ENCODE data around the gene MT1X.

The MT1X gene

GRCh38 chr16:56697456-56698155 is 15.3 kb downstream of the MT1X start:
- Histone ChIP-seq H3K27me3 (ENCODE audit: control insufficient read depth in 1 of 2, insufficient read depth in 1 of 2, low read length in 2 of 2) (no peaks in the 10 kb centered on the region), H3K4ac (ENCODE audit: low read depth in 1 of 2, low read length in 2 of 2) (no peak overlapping the region), H3K79me1 (replicated peaks; ENCODE audit: low read length, poor library complexity, severe bottlenecking) (no peaks in the 10 kb centered on the region), H3K18ac (ENCODE audit: low read depth in 1 of 2, low read length in 2 of 2) (no peak overlapping the region), H3K4me3 (ENCODE audit: insufficient read depth in 1 of 2, low read depth in 1 of 2, low read length in 2 of 2) (no peak overlapping the region), H3K27ac (ENCODE audit: low read length, poor library complexity, severe bottlenecking) (no peak overlapping the region), H2AFZ (ENCODE audit: low read depth, low read length) (no peak overlapping the region), H2BK15ac (ENCODE audit: low read depth, poor library complexity, severe bottlenecking) (no peak overlapping the region), H3K36me3 (ENCODE audit: control insufficient read depth in 1 of 2, insufficient read depth in 2 of 2, low read depth in 1 of 2, low read length in 2 of 2) (no peaks in the 10 kb centered on the region), H3K4me2 (ENCODE audit: low read length, poor library complexity, severe bottlenecking) (no peak overlapping the region), H3K9ac (ENCODE audit: low read length) (no peak overlapping the region), H3K23ac (ENCODE audit: low read length in 2 of 2) (no peak overlapping the region), H3K4me1 (ENCODE audit: control insufficient read depth, insufficient read depth, low read depth, low read length) (no peaks in the 10 kb centered on the region), H3K14ac (ENCODE audit: low read length in 2 of 2) (no peak overlapping the region), H2BK120ac (ENCODE audit: low read depth, low read length) (no peak overlapping the region), H4K8ac (ENCODE audit: low read length) (no peak overlapping the region), H2BK12ac (ENCODE audit: low read length in 2 of 2) (no peak overlapping the region), H4K91ac (ENCODE audit: low read length) (no peak overlapping the region), H2BK5ac (ENCODE audit: low read depth, low read length, poor library complexity, severe bottlenecking) (no peak overlapping the region), H3K9me3 (ENCODE audit: control insufficient read depth, low read length) (no peaks in the 10 kb centered on the region), H2AK5ac (ENCODE audit: low read length, severe bottlenecking) (no peak overlapping the region)
- no peak for DNase-seq
- 85% methylated on average over 5 of the region's 5 CpGs for WGBS

DNA sequence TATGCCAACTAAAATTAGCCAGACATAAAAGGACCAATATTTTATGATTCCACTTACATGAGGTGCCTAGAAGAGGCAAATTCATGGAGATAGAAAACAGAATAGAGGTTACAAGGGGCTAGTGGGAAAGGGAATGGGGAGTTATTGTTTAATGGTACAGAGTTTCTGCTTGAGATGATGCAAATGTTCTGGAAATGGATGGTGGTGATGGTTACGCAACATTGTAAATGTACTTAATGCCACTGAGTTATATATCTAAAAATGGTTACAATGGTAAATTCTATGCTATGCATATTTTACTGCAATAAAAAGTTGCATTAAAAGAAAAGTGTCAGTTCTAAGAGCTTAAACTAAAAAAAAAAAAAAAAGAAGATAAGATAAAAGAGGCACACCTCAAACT is 17.9 kb downstream of the MT1X start:
- no CpG with 5 or more reads among the region's 1 CpG for WGBS
- H4K8ac ChIP-seq (ENCODE audit: low read length), result no peak overlapping the region
- no peaks in the 10 kb centered on the region for H3K27me3 ChIP-seq (ENCODE audit: control insufficient read depth in 1 of 2, insufficient read depth in 1 of 2, low read length in 2 of 2)
- H2BK5ac ChIP-seq (ENCODE audit: low read depth, low read length, poor library complexity, severe bottlenecking), result no peak overlapping the region
- no peak overlapping the region for H2AK5ac ChIP-seq (ENCODE audit: low read length, severe bottlenecking)
- no peaks in the 10 kb centered on the region for H3K79me1 ChIP-seq (replicated peaks; ENCODE audit: low read length, poor library complexity, severe bottlenecking)
- no peak overlapping the region for H3K23ac ChIP-seq (ENCODE audit: low read length in 2 of 2)
- no peaks in the 10 kb centered on the region for H3K4me1 ChIP-seq (ENCODE audit: control insufficient read depth, insufficient read depth, low read depth, low read length)
- H3K9me3 ChIP-seq (ENCODE audit: control insufficient read depth, low read length), result no peaks in the 10 kb centered on the region
- H2BK15ac ChIP-seq (ENCODE audit: low read depth, poor library complexity, severe bottlenecking), result no peak overlapping the region
- H3K18ac ChIP-seq (ENCODE audit: low read depth in 1 of 2, low read length in 2 of 2), result no peak overlapping the region
- H2BK120ac ChIP-seq (ENCODE audit: low read depth, low read length), result no peak overlapping the region
- H3K36me3 ChIP-seq (ENCODE audit: control insufficient read depth in 1 of 2, insufficient read depth in 2 of 2, low read depth in 1 of 2, low read length in 2 of 2), result no peaks in the 10 kb centered on the region
- H4K91ac ChIP-seq (ENCODE audit: low read length), result no peak overlapping the region
- H3K27ac ChIP-seq (ENCODE audit: low read length, poor library complexity, severe bottlenecking), result no peak overlapping the region
- H3K4me2 ChIP-seq (ENCODE audit: low read length, poor library complexity, severe bottlenecking), result no peak overlapping the region
- H2AFZ ChIP-seq (ENCODE audit: low read depth, low read length), result no peak overlapping the region
- H3K4ac ChIP-seq (ENCODE audit: low read depth in 1 of 2, low read length in 2 of 2), result no peak overlapping the region
- no peak for DNase-seq
- H3K4me3 ChIP-seq (ENCODE audit: insufficient read depth in 1 of 2, low read depth in 1 of 2, low read length in 2 of 2), result no peak overlapping the region
- no peak overlapping the region for H3K14ac ChIP-seq (ENCODE audit: low read length in 2 of 2)
- no peak overlapping the region for H3K9ac ChIP-seq (ENCODE audit: low read length)
- no peak overlapping the region for H2BK12ac ChIP-seq (ENCODE audit: low read length in 2 of 2)

GRCh38 chr16:56700631-56701030 is 18.4 kb downstream of the MT1X start:
- H3K4me1 ChIP-seq (ENCODE audit: control insufficient read depth, insufficient read depth, low read depth, low read length), result no peaks in the 10 kb centered on the region
- H3K9ac ChIP-seq (ENCODE audit: low read length), result no peak overlapping the region
- no peak overlapping the region for H3K4me2 ChIP-seq (ENCODE audit: low read length, poor library complexity, severe bottlenecking)
- no peak overlapping the region for H3K18ac ChIP-seq (ENCODE audit: low read depth in 1 of 2, low read length in 2 of 2)
- DNase-seq, result no peak
- H3K79me1 ChIP-seq (replicated peaks; ENCODE audit: low read length, poor library complexity, severe bottlenecking), result no peaks in the 10 kb centered on the region
- no peak overlapping the region for H4K8ac ChIP-seq (ENCODE audit: low read length)
- no peak overlapping the region for H3K23ac ChIP-seq (ENCODE audit: low read length in 2 of 2)
- H3K9me3 ChIP-seq (ENCODE audit: control insufficient read depth, low read length), result no peaks in the 10 kb centered on the region
- no peak overlapping the region for H2BK12ac ChIP-seq (ENCODE audit: low read length in 2 of 2)
- H2BK15ac ChIP-seq (ENCODE audit: low read depth, poor library complexity, severe bottlenecking), result no peak overlapping the region
- H2AK5ac ChIP-seq (ENCODE audit: low read length, severe bottlenecking), result no peak overlapping the region
- no peak overlapping the region for H2BK120ac ChIP-seq (ENCODE audit: low read depth, low read length)
- no peak overlapping the region for H2AFZ ChIP-seq (ENCODE audit: low read depth, low read length)
- no peaks in the 10 kb centered on the region for H3K36me3 ChIP-seq (ENCODE audit: control insufficient read depth in 1 of 2, insufficient read depth in 2 of 2, low read depth in 1 of 2, low read length in 2 of 2)
- H4K91ac ChIP-seq (ENCODE audit: low read length), result no peak overlapping the region
- no peak overlapping the region for H3K4me3 ChIP-seq (ENCODE audit: insufficient read depth in 1 of 2, low read depth in 1 of 2, low read length in 2 of 2)
- WGBS, result 86% methylated on average over 1 of the region's 1 CpG
- no peak overlapping the region for H3K4ac ChIP-seq (ENCODE audit: low read depth in 1 of 2, low read length in 2 of 2)
- H3K14ac ChIP-seq (ENCODE audit: low read length in 2 of 2), result no peak overlapping the region
- no peak overlapping the region for H2BK5ac ChIP-seq (ENCODE audit: low read depth, low read length, poor library complexity, severe bottlenecking)
- no peaks in the 10 kb centered on the region for H3K27me3 ChIP-seq (ENCODE audit: control insufficient read depth in 1 of 2, insufficient read depth in 1 of 2, low read length in 2 of 2)
- H3K27ac ChIP-seq (ENCODE audit: low read length, poor library complexity, severe bottlenecking), result no peak overlapping the region

DNA sequence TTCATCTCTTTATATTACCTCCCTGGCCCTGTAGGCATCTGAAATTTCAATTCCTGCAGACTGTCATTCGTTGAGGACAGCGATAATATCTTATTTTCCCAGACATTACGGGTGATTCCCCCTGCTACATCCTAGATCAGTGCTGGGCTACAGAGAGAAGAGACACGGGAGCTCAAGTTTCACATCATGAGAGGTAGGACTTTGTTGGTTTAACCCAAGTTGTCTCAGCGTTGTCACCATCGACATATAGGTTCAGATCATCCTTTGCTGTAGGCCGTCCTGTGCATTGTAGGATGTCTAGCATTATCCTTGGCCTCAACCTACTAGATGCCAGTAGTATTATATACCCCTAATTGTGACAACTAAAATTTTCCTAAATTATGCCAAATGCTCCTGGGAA is 19.3 kb downstream of the MT1X start:
- Histone ChIP-seq H3K9me3 (ENCODE audit: control insufficient read depth, low read length) (no peaks in the 10 kb centered on the region), H3K4me2 (ENCODE audit: low read length, poor library complexity, severe bottlenecking) (no peak overlapping the region), H3K27ac (ENCODE audit: low read length, poor library complexity, severe bottlenecking) (no peak overlapping the region)

More for the DNA sequence above, 19.3 kb downstream of the MT1X start:
- Histone ChIP-seq H2BK15ac (ENCODE audit: low read depth, poor library complexity, severe bottlenecking) (peak overlapping the region; percentile 77), H4K8ac (ENCODE audit: low read length) (peak overlapping the region; percentile 8), H3K23ac (ENCODE audit: low read length in 2 of 2) (no peak overlapping the region), H3K14ac (ENCODE audit: low read length in 2 of 2) (no peak overlapping the region), H3K79me1 (replicated peaks; ENCODE audit: low read length, poor library complexity, severe bottlenecking) (no peaks in the 10 kb centered on the region), H3K4me3 (ENCODE audit: insufficient read depth in 1 of 2, low read depth in 1 of 2, low read length in 2 of 2) (no peak overlapping the region), H3K4me1 (ENCODE audit: control insufficient read depth, insufficient read depth, low read depth, low read length) (no peaks in the 10 kb centered on the region), H3K4ac (ENCODE audit: low read depth in 1 of 2, low read length in 2 of 2) (no peak overlapping the region), H3K36me3 (ENCODE audit: control insufficient read depth in 1 of 2, insufficient read depth in 2 of 2, low read depth in 1 of 2, low read length in 2 of 2) (no peaks in the 10 kb centered on the region), H3K9ac (ENCODE audit: low read length) (peak overlapping the region; percentile 41), H4K91ac (ENCODE audit: low read length) (no peak overlapping the region), H2AK5ac (ENCODE audit: low read length, severe bottlenecking) (no peak overlapping the region), H2BK12ac (ENCODE audit: low read length in 2 of 2) (peak overlapping the region; percentile 20 to 31), H3K27me3 (ENCODE audit: control insufficient read depth in 1 of 2, insufficient read depth in 1 of 2, low read length in 2 of 2) (no peaks in the 10 kb centered on the region), H2BK5ac (ENCODE audit: low read depth, low read length, poor library complexity, severe bottlenecking) (no peak overlapping the region), H2AFZ (ENCODE audit: low read depth, low read length) (peak overlapping the region; percentile 81), H3K18ac (ENCODE audit: low read depth in 1 of 2, low read length in 2 of 2) (peak overlapping the region in 1 of 2 experiments; percentile 43), H2BK120ac (ENCODE audit: low read depth, low read length) (no peak overlapping the region)
- WGBS, result 84% methylated on average over 7 of the region's 7 CpGs
- DNase-seq, result no peak

All from mesenchymal stem cell (in vitro differentiated cells and primary cell).